ENCODE data around the gene TYRP1.

Gene TYRP1

DNA sequence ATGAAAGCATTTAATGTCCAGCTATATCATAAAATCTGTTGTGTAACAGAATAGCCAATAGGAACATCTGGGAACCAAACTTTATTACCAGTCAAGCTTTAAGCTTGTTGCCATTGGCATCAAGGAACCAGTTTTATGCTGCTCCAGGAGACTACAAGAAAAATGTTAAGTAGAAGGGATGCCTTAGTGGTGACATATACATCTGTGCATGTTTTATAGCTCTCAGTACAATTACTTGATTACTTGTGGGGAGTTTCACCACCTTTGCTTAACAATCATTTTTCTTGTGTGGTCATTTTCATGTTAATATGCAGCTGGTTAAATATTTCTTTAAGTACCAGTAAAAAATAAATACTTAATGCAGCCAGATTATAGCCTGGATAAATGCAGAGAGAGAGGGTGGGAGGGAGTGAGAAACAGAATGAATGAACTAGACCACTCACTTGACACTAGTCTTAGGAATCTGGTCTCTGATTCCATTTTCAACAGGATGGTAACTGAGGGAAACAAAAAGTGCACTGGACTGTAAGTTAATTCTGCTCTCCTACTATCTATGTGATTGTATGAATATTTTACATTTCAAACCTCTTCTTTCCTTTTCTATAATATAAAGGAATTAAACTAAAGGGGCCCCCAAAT, 45.9 kb downstream of the TYRP1 start:
- DNase-seq, result no peak

DNA sequence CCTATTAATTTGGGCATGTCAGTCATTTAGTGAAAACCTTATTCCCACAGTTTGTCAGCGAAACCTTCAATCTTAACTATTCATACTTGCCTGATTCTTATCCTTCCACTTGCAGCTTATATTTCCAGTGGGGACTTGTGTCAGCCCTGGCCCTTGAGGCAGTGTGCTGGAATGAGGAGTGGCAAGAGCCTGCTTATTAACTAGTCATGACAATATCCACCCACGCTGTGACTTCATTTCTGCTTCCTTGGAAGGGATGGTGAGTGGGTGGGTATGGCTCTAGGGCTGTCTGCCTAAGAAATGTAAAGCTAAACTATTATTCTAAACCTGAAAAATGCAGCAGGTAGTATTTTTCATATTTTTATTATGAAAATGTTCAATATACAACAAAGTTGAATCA, 47.7 kb downstream of the TYRP1 start:
- DNase-seq, result no peak

DNA sequence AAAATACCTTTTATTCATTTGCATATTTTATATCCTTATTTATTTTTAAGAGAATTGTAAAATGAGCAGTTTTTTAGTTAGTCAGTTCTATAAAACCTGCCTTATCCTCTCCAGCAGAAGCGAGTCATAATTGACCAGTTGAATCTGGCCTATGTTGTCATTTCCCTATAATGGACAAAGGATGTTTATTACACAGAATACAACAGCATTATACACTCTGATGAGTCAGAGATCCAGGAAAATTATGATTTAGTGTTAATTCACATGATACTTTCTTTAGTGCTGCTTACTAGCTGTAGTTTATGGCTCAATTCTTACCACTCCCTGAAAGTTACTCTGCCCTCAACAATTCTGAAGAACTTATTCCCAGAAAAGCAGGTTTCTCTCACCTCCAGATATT, 54.8 kb downstream of the TYRP1 start:
- no peak for DNase-seq

DNA sequence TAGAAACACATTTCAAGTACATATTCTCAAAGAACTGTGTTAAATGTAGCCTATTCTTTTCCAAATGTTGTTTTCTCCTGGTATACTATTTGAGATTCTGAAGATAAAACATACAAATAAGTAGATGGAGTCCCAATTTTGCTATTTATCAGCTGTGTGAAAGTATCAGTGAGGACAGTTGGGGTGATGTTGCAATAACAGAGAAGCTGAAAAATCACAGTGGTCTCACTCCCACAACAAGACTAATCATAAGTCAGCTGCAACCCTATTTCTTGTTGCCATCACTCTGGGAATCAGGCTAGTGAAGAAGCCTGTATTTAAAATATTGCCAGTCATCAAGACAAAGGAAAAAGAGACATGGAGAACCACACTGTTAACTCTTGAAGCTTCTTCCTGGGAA, 55.8 kb downstream of the TYRP1 start:
- DNase-seq, result no peak

- no peak for DNase-seq
Observed at GRCh38 chr9:12753931-12754330, 60.7 kb downstream of the TYRP1 start.

DNA sequence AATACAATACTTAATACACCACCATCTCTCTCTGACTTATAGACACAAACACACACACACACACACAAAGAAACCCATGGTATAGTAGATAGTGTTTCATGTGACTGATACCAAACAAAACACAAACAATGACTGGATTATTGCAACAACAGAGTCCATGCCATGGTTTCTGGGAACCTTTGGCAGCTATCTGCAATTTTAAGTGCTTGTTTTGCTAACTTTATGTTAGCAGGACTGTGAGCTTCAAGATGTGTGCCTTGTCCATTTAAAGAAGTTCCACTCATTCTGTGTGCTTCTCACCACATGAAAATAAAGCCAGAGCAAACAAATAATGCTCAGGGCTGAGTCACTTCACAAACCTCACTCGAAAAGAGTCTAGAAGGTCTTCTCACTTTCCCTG, 66.6 kb downstream of the TYRP1 start:
- DNase-seq, result no peak

All from cerebellar nuclear complex (tissue), 1 donor.